ENCODE results near the gene CCDC92. TPM values are rescaled to one million over a fixed set of nuclear protein-coding genes. Genes with fewer than 3 reads are reported as not detected.

CCDC92 gene
- total RNA-seq, 4 donors from 2014 or later: 7.4 to 67.3 (median 32.8) TPM

DNA sequence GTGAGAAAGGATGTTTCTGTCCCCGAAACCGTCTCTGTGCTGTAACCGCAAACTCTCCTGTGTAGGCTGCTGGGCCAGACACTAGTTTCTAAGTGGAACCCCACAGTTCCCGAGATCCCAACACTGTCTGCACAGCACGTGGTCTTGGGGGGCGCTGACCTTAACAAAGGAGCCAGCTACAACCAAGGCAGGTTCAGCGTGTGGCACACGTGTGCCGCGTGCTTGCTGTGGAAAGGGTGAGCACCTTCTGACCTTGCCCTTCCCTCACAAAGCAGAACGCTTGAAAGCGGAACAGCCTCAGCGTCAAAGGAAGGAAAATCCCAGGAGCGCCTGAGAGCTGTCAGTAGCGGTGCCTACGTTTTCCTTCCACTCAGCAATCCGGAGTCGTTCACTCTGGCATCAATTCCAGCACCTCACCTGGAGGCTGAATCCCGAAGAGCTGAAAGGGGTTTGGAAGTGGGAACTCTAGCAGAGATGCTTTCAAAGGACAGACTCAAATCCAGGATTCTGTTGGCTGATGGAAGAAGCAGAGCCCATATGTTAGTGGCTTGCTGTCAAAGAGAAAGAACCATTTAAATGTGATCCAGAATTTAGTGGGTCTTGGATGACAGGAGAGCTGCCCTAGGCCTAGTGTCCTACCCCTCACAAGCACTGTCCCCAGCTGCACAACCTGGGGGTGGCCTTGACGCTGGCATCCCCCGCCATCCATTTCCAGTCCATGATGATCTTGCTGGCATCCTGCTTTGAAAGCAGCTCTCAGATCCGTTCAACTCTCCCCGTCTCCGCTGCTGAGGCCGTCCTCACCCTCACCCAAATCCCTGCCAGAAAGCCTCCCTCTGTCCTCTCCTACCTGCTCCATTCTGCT is 27.1 kb downstream of the CCDC92 start:
- TF ChIP-seq, protein P1, sequence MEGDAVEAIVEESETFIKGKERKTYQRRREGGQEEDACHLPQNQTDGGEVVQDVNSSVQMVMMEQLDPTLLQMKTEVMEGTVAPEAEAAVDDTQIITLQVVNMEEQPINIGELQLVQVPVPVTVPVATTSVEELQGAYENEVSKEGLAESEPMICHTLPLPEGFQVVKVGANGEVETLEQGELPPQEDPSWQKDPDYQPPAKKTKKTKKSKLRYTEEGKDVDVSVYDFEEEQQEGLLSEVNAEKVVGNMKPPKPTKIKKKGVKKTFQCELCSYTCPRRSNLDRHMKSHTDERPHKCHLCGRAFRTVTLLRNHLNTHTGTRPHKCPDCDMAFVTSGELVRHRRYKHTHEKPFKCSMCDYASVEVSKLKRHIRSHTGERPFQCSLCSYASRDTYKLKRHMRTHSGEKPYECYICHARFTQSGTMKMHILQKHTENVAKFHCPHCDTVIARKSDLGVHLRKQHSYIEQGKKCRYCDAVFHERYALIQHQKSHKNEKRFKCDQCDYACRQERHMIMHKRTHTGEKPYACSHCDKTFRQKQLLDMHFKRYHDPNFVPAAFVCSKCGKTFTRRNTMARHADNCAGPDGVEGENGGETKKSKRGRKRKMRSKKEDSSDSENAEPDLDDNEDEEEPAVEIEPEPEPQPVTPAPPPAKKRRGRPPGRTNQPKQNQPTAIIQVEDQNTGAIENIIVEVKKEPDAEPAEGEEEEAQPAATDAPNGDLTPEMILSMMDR (IDR thresholded peaks at IDR 0.05): no peak
- no peak for TF ChIP-seq POLR2A (IDR thresholded peaks at IDR 0.05)
- no peak overlapping the region for H3K27ac ChIP-seq
- H3K4me3 ChIP-seq: no peak overlapping the region
- intact Hi-C loops (cut with DNase I; ENCODE audit: low total_unique reads): no loop called here
- no peak for DNase-seq
- no peaks in the 10 kb centered on the region for H3K36me3 ChIP-seq
- no peaks in the 10 kb centered on the region for H3K27me3 ChIP-seq
- no peaks in the 10 kb centered on the region for H3K4me1 ChIP-seq
- no peaks in the 10 kb centered on the region for H3K9me3 ChIP-seq

DNA sequence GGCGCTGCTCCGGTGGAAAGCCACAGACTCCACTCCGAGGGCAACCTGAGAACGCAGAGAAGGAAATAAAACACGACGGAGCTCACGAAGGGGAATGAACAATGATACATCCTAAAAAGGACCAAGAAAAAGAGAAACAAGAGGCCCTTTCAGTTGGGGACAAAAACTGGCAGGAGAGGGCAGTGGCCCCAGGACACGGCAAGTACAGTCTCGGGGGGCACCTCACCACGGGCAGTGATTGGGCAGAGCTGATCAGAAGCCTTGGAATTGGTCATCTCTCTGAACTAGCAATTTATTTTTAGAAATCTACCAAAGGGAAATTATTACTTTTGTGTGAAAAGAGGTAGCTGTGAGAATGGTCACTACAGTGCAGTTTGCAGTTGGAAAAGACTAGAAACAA is 27.9 kb downstream of the CCDC92 start:
- Histone ChIP-seq H3K36me3 (no peaks in the 10 kb centered on the region), H3K27ac (no peak overlapping the region), H3K9me3 (no peaks in the 10 kb centered on the region), H3K27me3 (no peaks in the 10 kb centered on the region), H3K4me3 (no peak overlapping the region), H3K4me1 (no peaks in the 10 kb centered on the region)
- intact Hi-C loops (cut with DNase I; ENCODE audit: low total_unique reads): no loop called here
- TF ChIP-seq POLR2A (IDR thresholded peaks at IDR 0.05): no peak
- TF ChIP-seq, protein P1 (IDR thresholded peaks at IDR 0.05): no peak
- DNase-seq: no peak

DNA sequence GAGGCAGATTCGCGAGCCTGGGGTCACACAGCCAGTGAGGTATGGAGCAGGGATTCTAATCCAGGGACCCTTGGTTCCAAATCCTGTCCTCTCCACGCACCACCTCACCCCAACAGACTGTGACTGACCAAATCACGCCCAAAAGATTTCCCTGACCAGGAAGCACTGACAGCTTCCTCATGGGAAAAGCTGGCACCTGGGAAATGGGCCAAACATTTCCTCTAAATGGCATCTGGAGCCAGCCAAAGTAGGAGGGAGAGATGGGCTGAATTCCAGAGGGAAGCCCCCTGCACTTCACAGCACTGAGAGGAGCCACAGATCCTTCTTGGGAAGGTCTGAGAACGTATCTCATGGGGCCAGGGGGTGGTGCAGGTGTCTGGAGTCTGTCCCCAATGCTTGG is 28.8 kb downstream of the CCDC92 start:
- intact Hi-C loops (cut with DNase I; ENCODE audit: low total_unique reads): no loop called here
- Histone ChIP-seq H3K4me1 (no peaks in the 10 kb centered on the region), H3K27me3 (no peaks in the 10 kb centered on the region), H3K27ac (no peak overlapping the region), H3K36me3 (no peaks in the 10 kb centered on the region), H3K4me3 (no peak overlapping the region), H3K9me3 (no peaks in the 10 kb centered on the region)
- no peak for TF ChIP-seq POLR2A (IDR thresholded peaks at IDR 0.05)
- TF ChIP-seq, protein P1 (IDR thresholded peaks at IDR 0.05): no peak
- DNase-seq: no peak

DNA sequence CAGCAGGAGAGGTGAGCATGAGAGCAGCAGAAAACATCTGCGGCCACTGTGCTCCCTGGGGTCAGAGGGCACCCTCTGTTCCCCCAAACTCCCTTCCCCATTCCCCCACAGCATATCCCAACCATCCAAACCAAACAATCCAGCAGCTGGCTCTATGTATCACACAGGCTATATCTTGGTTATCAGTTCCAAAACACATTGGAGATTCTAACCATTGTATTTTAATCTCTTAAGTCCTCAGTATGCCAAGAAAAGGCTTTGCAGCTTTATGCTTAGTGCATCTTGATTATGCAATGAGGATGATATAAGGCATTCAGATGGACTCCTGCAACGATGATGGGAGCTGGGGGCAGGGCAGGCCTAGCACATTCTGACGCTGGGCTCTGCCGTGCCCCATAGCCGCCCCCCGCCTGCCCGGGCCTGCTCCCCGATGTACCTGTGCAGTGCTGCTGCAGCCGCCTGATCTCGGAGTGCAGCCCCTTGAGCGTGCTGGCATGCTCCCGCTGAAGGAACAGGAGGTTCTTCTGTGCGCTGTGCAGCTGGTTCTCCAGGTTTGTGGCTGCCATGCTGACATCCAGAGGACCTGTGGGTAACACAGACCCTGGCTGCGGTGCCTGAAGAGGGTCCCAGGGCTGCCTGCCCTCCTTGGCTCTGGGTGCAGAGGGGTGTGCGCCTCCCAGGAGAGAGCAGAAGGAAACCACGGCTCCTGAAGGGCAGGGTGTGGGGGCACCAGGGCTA is 29.6 kb downstream of the CCDC92 start:
- Histone ChIP-seq H3K36me3 (no peaks in the 10 kb centered on the region), H3K4me1 (no peaks in the 10 kb centered on the region), H3K4me3 (no peak overlapping the region), H3K27me3 (no peaks in the 10 kb centered on the region), H3K27ac (no peak overlapping the region), H3K9me3 (no peaks in the 10 kb centered on the region)
- intact Hi-C loops (cut with DNase I; ENCODE audit: low total_unique reads): no loop called here
- TF ChIP-seq POLR2A (IDR thresholded peaks at IDR 0.05): no peak
- TF ChIP-seq, protein P1 (IDR thresholded peaks at IDR 0.05): no peak
- DNase-seq: no peak

DNA sequence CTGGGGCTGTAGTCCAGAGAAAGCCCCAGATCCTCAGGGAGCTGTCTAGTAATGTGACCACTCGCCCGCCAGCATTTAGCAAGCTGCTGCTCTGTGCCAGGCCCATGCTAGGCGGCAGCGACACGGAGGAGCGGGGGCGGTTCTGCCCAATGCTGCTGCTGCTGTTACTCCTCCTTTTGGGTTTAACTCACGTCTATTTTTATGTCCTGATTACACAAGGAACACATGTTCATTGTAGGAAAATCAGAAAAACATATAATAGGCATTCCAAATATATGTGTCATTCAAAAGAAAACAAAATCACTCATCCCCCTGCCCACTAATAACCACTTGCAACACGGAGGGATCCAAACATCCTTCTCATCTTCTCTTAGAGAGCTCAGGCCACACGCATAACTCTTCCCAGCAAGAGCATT is 30.4 kb downstream of the CCDC92 start:
- H3K27me3 ChIP-seq: no peaks in the 10 kb centered on the region
- no peaks in the 10 kb centered on the region for H3K4me1 ChIP-seq
- no peak overlapping the region for H3K4me3 ChIP-seq
- TF ChIP-seq, protein P1 (IDR thresholded peaks at IDR 0.05): no peak
- no peak for TF ChIP-seq POLR2A (IDR thresholded peaks at IDR 0.05)
- intact Hi-C loops (cut with DNase I; ENCODE audit: low total_unique reads): no loop called here
- no peak overlapping the region for H3K27ac ChIP-seq
- no peaks in the 10 kb centered on the region for H3K9me3 ChIP-seq
- no peak for DNase-seq
- no peaks in the 10 kb centered on the region for H3K36me3 ChIP-seq

Data from uterus (tissue), 4 donors.